Thyroid gland (tissue), 4 donors: ENCODE results near the gene DNER. TPM values are rescaled to one million over a fixed set of nuclear protein-coding genes. Genes with fewer than 3 reads are reported as not detected.

ENCODE experiments used
- DNase-seq, 2 donors: peaks; one replicate each; pipeline ENCODE4 v3.0.0-alpha.2; 2019
- H3K27ac ChIP-seq, 3 donors: fragments of 200-600 bp; sonication (generic); 1 replicate in 2 of 3; 2 replicates in 1 of 3; pipeline ENCODE4 v1.5.1; 2016 to 2019; ENCODE audit warnings: mild to moderate bottlenecking in 1 of 3, moderate library complexity in 1 of 3
- H3K27me3 ChIP-seq: fragments of 200-600 bp; sonication (generic); one replicate; pipeline ENCODE4 v1.5.1; 2019
- H3K36me3 ChIP-seq, 2 donors: fragments of 200-600 bp; sonication (generic); one replicate each; pipeline ENCODE4 v1.5.1; 2016 to 2019
- H3K4me1 ChIP-seq, 2 donors: fragments of 200-600 bp; sonication (generic); one replicate each; pipeline ENCODE4 v1.5.1; 2017 to 2019
- H3K4me3 ChIP-seq, 3 donors: fragments of 200-600 bp; sonication (generic); replicated peaks in 1 of 3; 1 replicate in 2 of 3; 2 replicates in 1 of 3; pipeline ENCODE4 v1.5.1; 2016; ENCODE audit warnings: mild to moderate bottlenecking in 1 of 3
- H3K9me3 ChIP-seq: fragments of 200-600 bp; sonication (generic); one replicate; pipeline ENCODE4 v1.5.1; 2017
- CTCF ChIP-seq, 6 experiments: fragments of 200-600 bp in 3 of 6; fragments of 450-650 bp in 3 of 6; sonication (generic) in 3 of 6; IDR thresholded peaks; one replicate each; pipeline ENCODE4 v1.5.1; 2016 to 2019; ENCODE audit warnings: antibody characterized with exemption in 6 of 6, mild to moderate bottlenecking in 2 of 6, inconsistent platforms in 1 of 6, moderate library complexity in 1 of 6
- POLR2A ChIP-seq, 2 donors: fragments of 450-650 bp; IDR thresholded peaks; one replicate each; pipeline ENCODE4 v1.6.1; 2017; ENCODE audit warnings: antibody characterized with exemption in 2 of 2, mild to moderate bottlenecking in 2 of 2, moderate library complexity in 1 of 2
- WGBS, 2 donors: methylation state at CpG; one replicate each; pipeline ENCODE4 v1.1.5; 2017; 5-methylcytosine and 5-hydroxymethylcytosine counted together
- intact Hi-C: fragments of 100-400 bp; cut with DNase I; formaldehyde crosslinking; loops from one replicate; pipeline ENCODE4 v1.15.1; 2023
- total RNA-seq, 4 donors: library from RNA; depleted of rRNA; stranded (reverse); fragments of >200 nt; gene quantifications; one replicate each; pipeline ENCODE4 v1.2.3, GENCODE V29; 2016

DNER gene
- total RNA-seq, 4 donors from 2014 or later, result 0.13 to 0.93 (median 0.42) TPM; not detected in 1

DNA sequence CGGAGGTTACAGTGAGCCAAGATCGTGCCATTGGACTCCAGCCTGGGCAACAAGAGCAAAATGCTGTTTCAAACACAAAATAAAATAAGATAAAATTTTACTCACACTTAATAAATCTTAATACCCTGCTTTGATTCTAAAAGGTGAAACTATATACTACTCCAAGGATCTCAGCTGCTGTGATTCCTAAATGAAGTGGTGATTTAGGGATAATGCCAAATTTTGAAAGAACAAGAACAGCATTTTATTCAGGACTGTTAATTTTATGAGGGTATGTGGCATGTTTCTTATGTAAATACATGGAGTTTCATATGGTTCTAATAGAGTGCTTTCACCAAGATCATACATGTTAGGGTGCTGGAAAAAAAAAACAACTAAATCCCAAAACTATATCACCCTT is 243.6 kb downstream of the DNER start:
- WGBS, 2 donors, result 90 to 97% methylated on average over 2 of the region's 2 CpGs

DNA sequence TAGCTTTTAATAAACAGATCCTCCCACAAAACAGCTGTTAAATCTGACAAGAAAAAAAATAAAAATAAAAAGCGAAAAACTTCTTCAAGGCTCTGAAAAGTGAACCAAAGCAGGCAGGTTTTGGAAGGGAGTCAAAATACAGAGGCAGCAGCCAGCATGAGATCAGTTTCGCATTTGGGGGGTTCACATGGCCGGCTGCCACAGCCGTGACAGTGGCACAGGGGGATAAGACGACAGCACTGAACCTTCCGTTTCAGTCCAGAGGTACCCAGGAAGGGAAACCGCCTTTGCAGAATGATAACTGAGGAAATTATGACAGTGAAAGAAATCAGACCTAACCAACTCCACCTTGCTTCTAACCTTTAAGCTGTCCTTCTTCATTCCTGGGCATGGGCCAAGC is 246.6 kb downstream of the DNER start:
- TF ChIP-seq POLR2A (IDR thresholded peaks at IDR 0.05) (no peak), CTCF (IDR thresholded peaks at IDR 0.05) (no peak)
- DNase-seq, result no peak
- intact Hi-C loops, result no loop called here
- no peaks in the 10 kb centered on the region for H3K27me3 ChIP-seq
- no peak overlapping the region for H3K4me3 ChIP-seq
- WGBS, 2 donors, result 74 to 75% methylated on average over 7 of the region's 7 CpGs
- H3K27ac ChIP-seq, result no peak overlapping the region
- H3K4me1 ChIP-seq, result no peaks in the 10 kb centered on the region
- no peaks in the 10 kb centered on the region for H3K36me3 ChIP-seq
- H3K9me3 ChIP-seq, result no peaks in the 10 kb centered on the region

More for the DNA sequence above, 243.6 kb downstream of the DNER start:
- Histone ChIP-seq H3K4me1 (no peaks in the 10 kb centered on the region), H3K9me3 (no peaks in the 10 kb centered on the region), H3K27ac (no peak overlapping the region), H3K36me3 (no peaks in the 10 kb centered on the region), H3K4me3 (no peak overlapping the region), H3K27me3 (no peaks in the 10 kb centered on the region)
- TF ChIP-seq CTCF (IDR thresholded peaks at IDR 0.05) (no peak), POLR2A (IDR thresholded peaks at IDR 0.05) (no peak)
- intact Hi-C loops, result no loop called here
- DNase-seq, result no peak

DNA sequence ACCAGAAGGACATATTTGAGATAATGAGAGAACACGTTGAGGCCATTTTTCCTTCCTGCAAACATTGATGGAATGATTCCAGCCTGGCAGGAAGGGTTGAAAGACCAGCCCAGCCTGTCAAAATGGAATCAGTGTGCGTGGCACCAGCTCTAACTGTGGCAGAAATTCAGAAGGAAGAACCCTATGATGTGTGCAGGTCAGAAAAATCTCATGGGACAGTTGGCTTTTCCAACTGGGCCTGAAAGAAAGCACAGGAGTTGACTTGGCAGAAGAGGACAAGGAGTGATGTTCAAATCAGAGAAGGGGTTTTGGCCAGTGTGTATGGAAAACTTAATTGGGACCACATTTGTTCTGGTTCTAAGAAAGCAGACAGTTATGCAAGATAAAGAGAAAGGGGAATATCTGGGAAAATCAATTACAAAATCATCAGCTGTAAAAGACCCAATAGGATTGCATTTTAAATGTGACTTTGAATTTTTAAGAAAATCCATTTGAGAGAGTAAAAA is 250.5 kb downstream of the DNER start:
- DNase-seq, result no peak

GRCh38 chr2:229462112-229462511 is 252.2 kb downstream of the DNER start:
- no peaks in the 10 kb centered on the region for H3K36me3 ChIP-seq
- no peaks in the 10 kb centered on the region for H3K27me3 ChIP-seq
- H3K4me3 ChIP-seq, result no peak overlapping the region
- H3K27ac ChIP-seq, result no peak overlapping the region
- no peak for TF ChIP-seq POLR2A (IDR thresholded peaks at IDR 0.05)
- TF ChIP-seq CTCF (IDR thresholded peaks at IDR 0.05), result no peak
- intact Hi-C loops, result no loop called here
- H3K9me3 ChIP-seq, result no peaks in the 10 kb centered on the region
- no peak for DNase-seq
- no peaks in the 10 kb centered on the region for H3K4me1 ChIP-seq

More for the DNA sequence above, 250.5 kb downstream of the DNER start:
- H3K9me3 ChIP-seq, result no peaks in the 10 kb centered on the region
- no peak overlapping the region for H3K4me3 ChIP-seq
- no peaks in the 10 kb centered on the region for H3K36me3 ChIP-seq
- no peaks in the 10 kb centered on the region for H3K4me1 ChIP-seq
- TF ChIP-seq POLR2A (IDR thresholded peaks at IDR 0.05), result no peak
- TF ChIP-seq CTCF (IDR thresholded peaks at IDR 0.05), result no peak
- H3K27me3 ChIP-seq, result no peaks in the 10 kb centered on the region
- intact Hi-C loops, result no loop called here
- no peak overlapping the region for H3K27ac ChIP-seq
- WGBS, 2 donors, result 54 to 57% methylated on average over 2 of the region's 2 CpGs

DNA sequence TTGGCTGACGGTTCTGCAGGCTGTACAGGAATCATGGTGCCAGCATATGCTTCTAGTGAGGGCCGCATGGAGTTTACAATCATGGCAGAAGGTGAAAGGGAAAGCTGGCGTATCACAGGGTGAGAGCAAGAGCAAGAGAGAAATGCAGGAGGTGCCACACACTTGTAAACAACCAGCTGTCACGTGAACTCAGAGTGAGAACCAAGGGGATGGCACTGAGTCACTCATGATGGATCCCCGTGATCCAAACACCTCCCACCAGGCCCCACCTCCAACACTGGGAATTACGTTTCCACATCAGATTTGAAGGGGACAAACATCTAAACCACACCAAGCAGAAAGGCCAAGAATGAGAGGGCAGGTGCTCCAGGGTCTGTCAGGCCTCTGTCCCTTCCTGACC is 258.3 kb downstream of the DNER start:
- no peak for DNase-seq
- intact Hi-C loops, result no loop called here
- 87 to 88% methylated on average over 6 of the region's 6 CpGs for WGBS, 2 donors
- Histone ChIP-seq H3K27me3 (no peaks in the 10 kb centered on the region), H3K4me1 (no peaks in the 10 kb centered on the region), H3K36me3 (no peaks in the 10 kb centered on the region), H3K4me3 (no peak overlapping the region), H3K9me3 (no peaks in the 10 kb centered on the region), H3K27ac (no peak overlapping the region)
- TF ChIP-seq CTCF (IDR thresholded peaks at IDR 0.05) (no peak), POLR2A (IDR thresholded peaks at IDR 0.05) (no peak)
